Ovary (tissue), 9 donors: ENCODE measurements around the gene CACNB3. TPM values are rescaled to one million over a fixed set of nuclear protein-coding genes. Genes with fewer than 3 reads are reported as not detected.

Source experiments
- DNase-seq, 5 donors: peaks; one replicate each; pipeline ENCODE4 v3.0.0-alpha.2; 2019 to 2020
- H3K27ac ChIP-seq, 2 donors: fragments of 200-600 bp; one replicate each; pipeline versions ENCODE4 v1.5.1 to v1.8.0; 2019 to 2022
- H3K27me3 ChIP-seq: fragments of 200-600 bp; one replicate; pipeline ENCODE4 v1.8.0; 2022
- H3K36me3 ChIP-seq: fragments of 200-600 bp; sonication (generic); one replicate; pipeline ENCODE4 v1.5.1; 2019
- H3K4me1 ChIP-seq: one replicate; pipeline ENCODE4 v1.8.1; 2013; ENCODE audit warnings: mild to moderate bottlenecking, moderate library complexity; ENCODE audit not compliant: insufficient read depth
- H3K4me3 ChIP-seq: fragments of 200-600 bp; sonication (generic); one replicate; pipeline ENCODE4 v1.5.1; 2017
- H3K9me3 ChIP-seq, 2 donors: fragments of 200-600 bp in 1 of 2; sonication (generic) in 1 of 2; one replicate each; pipeline versions ENCODE4 v1.5.1 to v1.8.1; 2013 to 2019; ENCODE audit warnings: mild to moderate bottlenecking in 1 of 2, moderate library complexity in 1 of 2
- CTCF ChIP-seq, 3 donors: fragments of 450-650 bp in 2 of 3; fragments of 200-600 bp in 1 of 3; IDR thresholded peaks; one replicate each; pipeline versions ENCODE4 v1.5.1 to v1.8.0; 2016 to 2022; ENCODE audit warnings: antibody characterized with exemption in 3 of 3, mild to moderate bottlenecking in 1 of 3
- EP300 ChIP-seq: sonication (generic); formaldehyde crosslinking; IDR thresholded peaks from one replicate; pipeline ENCODE4 v1.6.1; 2017; ENCODE audit warnings: antibody characterized with exemption
- POLR2A ChIP-seq: fragments of 450-650 bp; IDR thresholded peaks from one replicate; pipeline ENCODE4 v1.6.1; 2017; ENCODE audit warnings: antibody characterized with exemption, mild to moderate bottlenecking, moderate library complexity
- WGBS, 3 donors: extraction: QIAGEN DNeasy Blood & Tissue Kit in 1 of 3; methylation state at CpG; one replicate each; pipeline versions ENCODE4 v1.1.5 to v1.1.7; 2013 to 2017; 5-methylcytosine and 5-hydroxymethylcytosine counted together
- intact Hi-C, 4 donors: fragments of 100-400 bp; cut with DNase I; formaldehyde crosslinking; loops; one replicate each; pipeline versions ENCODE4 v1.11.0 to v1.15.1; 2022 to 2023
- polyA plus RNA-seq, 2 donors: library from polyadenylated mRNA; stranded (reverse); fragments of 200-250 nt in 1 of 2; fragments of 350-450 nt in 1 of 2; fragmentation: Illumina TruSeq in 1 of 2; extraction: RNeasy Lipid Tissue Mini Kit (QIAGEN cat#74804) in 1 of 2; gene quantifications; one replicate each; pipeline ENCODE4 v1.2.3, GENCODE V29; 2013 to 2014
- total RNA-seq, 7 donors: library from RNA; depleted of rRNA in 2 of 7; stranded (reverse); fragments of >200 nt in 2 of 7; fragmentation: NEBNext Ultra II Directional in 3 of 7; extraction: Animal tissue kit (Norgen Biotek cat#: 25700) in 3 of 7; gene quantifications; one replicate each; pipeline versions ENCODE4 v1.1.0 to v1.2.4, GENCODE V29; 2016 to 2023
- donor health status: DM: no; HTN: no; CAD: no; lungs with moderate emphysema.
- donor health status: DM: no; HTN: no; CAD: no.
- donor health status: Bipolar disorder and iron deficiency.
- donor health status: DM: yes; HTN: yes; CAD: no.
- donor health status: DM: no; HTN: no; CAD: no.
- donor health status: DM: yes; HTN: yes; CAD: no.

CACNB3 gene
- total and polyA plus RNA-seq, 9 donors: 24.1 to 162 (median 75.2) TPM

GRCh38 chr12:48796976-48797375 is 21.3 kb upstream of the CACNB3 start:
- Histone ChIP-seq H3K27me3 (no peaks in the 10 kb centered on the region), H3K27ac (no peak overlapping the region), H3K4me1 (no peaks in the 10 kb centered on the region), H3K4me3 (no peak overlapping the region), H3K9me3 (no peaks in the 10 kb centered on the region), H3K36me3 (no peaks in the 10 kb centered on the region)
- WGBS, 3 donors: 81 to 83% (median 82%) methylated on average over 3 of the region's 3 CpGs
- DNase-seq: no peak
- intact Hi-C loops: loop anchor here in 2 of 4 donors (1.0 to 5.0 kb wide), 2 partner anchors 44 to 45 kb away; no protein-coding TSS in a partner anchor
- TF ChIP-seq EP300: no peak
- no peak for TF ChIP-seq CTCF (IDR thresholded peaks at IDR 0.05)
- no peak for TF ChIP-seq POLR2A

- Histone ChIP-seq H3K9me3 (no peaks in the 10 kb centered on the region), H3K4me3 (no peak overlapping the region), H3K36me3 (no peaks in the 10 kb centered on the region), H3K27me3 (no peaks in the 10 kb centered on the region), H3K4me1 (no peaks in the 10 kb centered on the region), H3K27ac (no peak overlapping the region)
- intact Hi-C loops: no loop called here
- 88 to 91% (median 89%) methylated on average over 14 of the region's 14 CpGs for WGBS, 3 donors
- DNase-seq: no peak
- TF ChIP-seq EP300 (no peak), CTCF (IDR thresholded peaks at IDR 0.05) (no peak)
These were observed 17.8 kb upstream of the CACNB3 start for GRCh38 chr12:48800457-48800856.

- Histone ChIP-seq H3K4me3 (no peak overlapping the region), H3K36me3 (no peaks in the 10 kb centered on the region), H3K4me1 (no peaks in the 10 kb centered on the region), H3K27me3 (no peaks in the 10 kb centered on the region), H3K9me3 (no peaks in the 10 kb centered on the region), H3K27ac (no peak overlapping the region)
- no peak for DNase-seq
- TF ChIP-seq EP300 (no peak), POLR2A (no peak), CTCF (IDR thresholded peaks at IDR 0.05) (no peak)
- intact Hi-C loops: no loop called here
- WGBS, 3 donors: 78 to 85% (median 81%) methylated on average over 14 of the region's 14 CpGs
These were observed 17.3 kb upstream of the CACNB3 start for GRCh38 chr12:48800971-48801370.

GRCh38 chr12:48803675-48804074 is 14.6 kb upstream of the CACNB3 start:
- TF ChIP-seq POLR2A (no peak), CTCF (IDR thresholded peaks at IDR 0.05) (no peak), EP300 (no peak)
- 67 to 77% (median 75%) methylated on average over 1 of the region's 1 CpG for WGBS, 3 donors
- DNase-seq: no peak
- no peaks in the 10 kb centered on the region for H3K27me3 ChIP-seq
- no peaks in the 10 kb centered on the region for H3K4me1 ChIP-seq
- H3K27ac ChIP-seq: no peak overlapping the region
- H3K4me3 ChIP-seq: no peak overlapping the region
- no peaks in the 10 kb centered on the region for H3K9me3 ChIP-seq
- intact Hi-C loops: no loop called here
- H3K36me3 ChIP-seq: no peaks in the 10 kb centered on the region

- DNase-seq: no peak
- Histone ChIP-seq H3K9me3 (no peaks in the 10 kb centered on the region), H3K4me1 (peaks cover 19% of the 10 kb centered on the region), H3K27me3 (no peaks in the 10 kb centered on the region), H3K27ac (no peak overlapping the region), H3K4me3 (no peak overlapping the region), H3K36me3 (no peaks in the 10 kb centered on the region)
- intact Hi-C loops: no loop called here
- TF ChIP-seq EP300 (no peak), CTCF (IDR thresholded peaks at IDR 0.05) (no peak), POLR2A (no peak)
- WGBS, 3 donors: 91 to 97% (median 94%) methylated on average over 3 of the region's 3 CpGs
These were observed 10.3 kb upstream of the CACNB3 start for GRCh38 chr12:48807981-48808380.
